WTC11 (cell line): ENCODE measurements around the gene INSC.

Source experiments
- ATF2 ChIP-seq: sonication (generic); formaldehyde crosslinking; IDR thresholded peaks from 2 replicates; pipeline ENCODE4 v1.8.1; 2022; ENCODE audit warnings: low read depth, missing genetic modification reagents, borderline replicate concordance
- CREB1 ChIP-seq: sonication (generic); formaldehyde crosslinking; IDR thresholded peaks from 2 replicates; pipeline ENCODE4 v1.8.0; 2023; ENCODE audit warnings: mild to moderate bottlenecking, missing genetic modification reagents
- CTCF ChIP-seq: fragments of 200-600 bp; IDR thresholded peaks from 2 replicates; pipeline ENCODE4 v1.8.0; 2022; ENCODE audit warnings: antibody characterized with exemption
- FOXJ3 ChIP-seq: sonication (generic); formaldehyde crosslinking; IDR thresholded peaks from 2 replicates; pipeline ENCODE4 v1.9.0; 2021; ENCODE audit warnings: missing genetic modification reagents, mild to moderate bottlenecking, borderline replicate concordance
- JUN ChIP-seq: sonication (generic); formaldehyde crosslinking; IDR thresholded peaks from 2 replicates; pipeline ENCODE4 v1.8.0; 2023; ENCODE audit warnings: mild to moderate bottlenecking, missing genetic modification reagents
- NFYB ChIP-seq: sonication (generic); formaldehyde crosslinking; conservative IDR thresholded peaks from 2 replicates; pipeline ENCODE4 v1.8.0; 2022; ENCODE audit warnings: low read depth, missing genetic modification reagents
- ZNF232 ChIP-seq: sonication (generic); formaldehyde crosslinking; IDR thresholded peaks from 2 replicates; pipeline ENCODE4 v1.8.0; 2022; ENCODE audit warnings: mild to moderate bottlenecking, missing genetic modification reagents

- TF ChIP-seq CTCF (no peak), ATF2 (CRISPR knock-in tag) (no peak), JUN (CRISPR knock-in tag) (no peak), FOXJ3 (CRISPR knock-in tag) (no peak), CREB1 (CRISPR knock-in tag) (no peak), NFYB (CRISPR knock-in tag) (no peak), ZNF232 (CRISPR knock-in tag) (no peak)
Measured at GRCh38 chr11:15192005-15192556, 77.4 kb downstream of the INSC start.
